ENCODE results near the gene BDH2. TPM values are rescaled to one million over a fixed set of nuclear protein-coding genes. Genes with fewer than 3 reads are reported as not detected.
A peak's percentile ranks its signal among the peaks of the same experiment; 100 is the strongest.

Gene BDH2
- total RNA-seq, 1 experiment from 2014 or later, result 10.5 TPM

DNA sequence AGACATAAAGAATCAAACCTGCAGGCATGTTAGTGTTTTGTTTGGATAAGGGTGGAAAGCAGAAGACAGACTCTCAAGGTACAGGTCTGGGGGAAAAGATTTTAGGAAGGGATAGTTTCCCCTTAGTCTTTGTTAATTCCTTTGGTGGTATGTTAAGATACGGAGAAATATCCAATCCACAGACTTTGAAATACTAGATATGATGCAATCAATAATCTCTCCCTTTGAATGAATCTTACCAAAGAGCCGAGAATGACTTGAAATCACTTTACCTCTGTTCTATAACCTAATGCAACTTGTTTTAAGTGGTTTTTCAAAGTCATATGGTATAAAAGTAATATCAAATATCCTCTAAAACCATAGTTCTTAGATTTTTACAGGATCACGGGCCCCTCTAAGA is 5.3 kb upstream of the BDH2 start:
- no TSS peak for BruUV-seq (replicated peaks)
- intact Hi-C loops (cut with micrococcal nuclease), result no loop called here
- no peaks in the 10 kb centered on the region for H3F3A ChIP-seq (ENCODE audit: low read length, unreplicated experiment)
- H3K9ac ChIP-seq (ENCODE audit: low read length), result no peak overlapping the region
- H3K9me2 ChIP-seq (replicated peaks; ENCODE audit: low read length), result no peaks in the 10 kb centered on the region
- no peak overlapping the region for H3K4me3 ChIP-seq (ENCODE audit: low read length)
- ATAC-seq (no peak), DNase-seq (no peak)
- H3K4me1 ChIP-seq (ENCODE audit: insufficient read depth, low read length), result 0 out of 2 replicates have a peak, but pooled peaks cover 5% of the 10 kb centered on the region
- CTCF ChIA-PET, result no interaction called here
- H3K79me2 ChIP-seq (ENCODE audit: low read length), result no peaks in the 10 kb centered on the region
- POLR2A ChIA-PET (ENCODE audit: unreplicated experiment), result interaction anchor here (0.5 kb wide), 1 partner anchor 49 kb away, joined by 4 read pairs; no protein-coding TSS in a partner anchor
- H3K36me3 ChIP-seq (ENCODE audit: low read depth, low read length), result peaks cover 23% of the 10 kb centered on the region; the same call in 1 of the 2 replicates
- H3K27ac ChIP-seq (ENCODE audit: low read length), result no peak overlapping the region
- no peak overlapping the region for H3K4me2 ChIP-seq (ENCODE audit: low read length)
- H4K20me1 ChIP-seq (ENCODE audit: low read length), result no peaks in the 10 kb centered on the region
- no peaks in the 10 kb centered on the region for H3K27me3 ChIP-seq (ENCODE audit: low read length)
- no peaks in the 10 kb centered on the region for H3K9me3 ChIP-seq (ENCODE audit: low read length)
- TF ChIP-seq, protein P1, sequence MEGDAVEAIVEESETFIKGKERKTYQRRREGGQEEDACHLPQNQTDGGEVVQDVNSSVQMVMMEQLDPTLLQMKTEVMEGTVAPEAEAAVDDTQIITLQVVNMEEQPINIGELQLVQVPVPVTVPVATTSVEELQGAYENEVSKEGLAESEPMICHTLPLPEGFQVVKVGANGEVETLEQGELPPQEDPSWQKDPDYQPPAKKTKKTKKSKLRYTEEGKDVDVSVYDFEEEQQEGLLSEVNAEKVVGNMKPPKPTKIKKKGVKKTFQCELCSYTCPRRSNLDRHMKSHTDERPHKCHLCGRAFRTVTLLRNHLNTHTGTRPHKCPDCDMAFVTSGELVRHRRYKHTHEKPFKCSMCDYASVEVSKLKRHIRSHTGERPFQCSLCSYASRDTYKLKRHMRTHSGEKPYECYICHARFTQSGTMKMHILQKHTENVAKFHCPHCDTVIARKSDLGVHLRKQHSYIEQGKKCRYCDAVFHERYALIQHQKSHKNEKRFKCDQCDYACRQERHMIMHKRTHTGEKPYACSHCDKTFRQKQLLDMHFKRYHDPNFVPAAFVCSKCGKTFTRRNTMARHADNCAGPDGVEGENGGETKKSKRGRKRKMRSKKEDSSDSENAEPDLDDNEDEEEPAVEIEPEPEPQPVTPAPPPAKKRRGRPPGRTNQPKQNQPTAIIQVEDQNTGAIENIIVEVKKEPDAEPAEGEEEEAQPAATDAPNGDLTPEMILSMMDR (conservative IDR thresholded peaks at IDR 0.05; ENCODE audit: low read depth, low read length), result no peak
- TF ChIP-seq EZH2phosphoT487 (IDR thresholded peaks at IDR 0.05; ENCODE audit: borderline replicate concordance, low read length) (no peak), EZH2 (IDR thresholded peaks at IDR 0.05; ENCODE audit: low read length, unreplicated experiment) (no peak)
- no peak overlapping the region for H2AFZ ChIP-seq (ENCODE audit: low read length)

DNA sequence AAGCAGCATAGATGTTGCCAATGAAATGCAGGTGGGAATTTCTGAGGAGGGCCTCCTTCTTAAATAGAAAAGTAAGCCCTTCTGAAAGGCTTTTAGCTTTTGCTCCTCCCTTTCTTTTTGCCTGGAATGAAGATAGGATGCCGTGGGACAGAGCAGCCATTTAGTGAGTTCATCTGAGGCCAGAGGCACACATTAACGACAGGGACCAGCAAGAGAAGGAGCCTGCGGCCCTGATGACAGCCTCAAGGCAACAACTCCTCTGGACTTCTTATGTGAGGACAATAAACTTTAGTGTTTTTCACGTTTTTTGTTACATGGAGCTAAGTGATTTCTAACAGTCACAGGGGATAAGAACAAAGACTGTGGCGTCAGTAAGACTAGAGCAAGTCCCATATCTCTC is 1.1 kb upstream of the BDH2 start:
- no peaks in the 10 kb centered on the region for H3K79me2 ChIP-seq (ENCODE audit: low read length)
- CTCF ChIA-PET, result interaction anchor here (0.6 kb wide), 1 partner anchor 683 kb away, joined by 4 read pairs; no protein-coding TSS in a partner anchor
- no peaks in the 10 kb centered on the region for H3F3A ChIP-seq (ENCODE audit: low read length, unreplicated experiment)
- no peaks in the 10 kb centered on the region for H4K20me1 ChIP-seq (ENCODE audit: low read length)
- H3K4me2 ChIP-seq (ENCODE audit: low read length), result no peak overlapping the region
- intact Hi-C loops (cut with micrococcal nuclease), result no loop called here
- ATAC-seq (no peak), DNase-seq (no peak)
- POLR2A ChIA-PET (ENCODE audit: unreplicated experiment), result no interaction called here
- no peaks in the 10 kb centered on the region for H3K9me2 ChIP-seq (replicated peaks; ENCODE audit: low read length)
- H3K4me1 ChIP-seq (ENCODE audit: insufficient read depth, low read length), result peaks cover 9% of the 10 kb centered on the region; the same call in 1 of the 2 replicates
- H3K27ac ChIP-seq (ENCODE audit: low read length), result no peak overlapping the region
- H3K9me3 ChIP-seq (ENCODE audit: low read length), result no peaks in the 10 kb centered on the region
- no peak for TF ChIP-seq EZH2 (IDR thresholded peaks at IDR 0.05; ENCODE audit: low read length, unreplicated experiment)
- no peak for TF ChIP-seq EZH2phosphoT487 (IDR thresholded peaks at IDR 0.05; ENCODE audit: borderline replicate concordance, low read length)
- TF ChIP-seq, protein P1 (conservative IDR thresholded peaks at IDR 0.05; ENCODE audit: low read depth, low read length), result no peak
- no peaks in the 10 kb centered on the region for H3K36me3 ChIP-seq (ENCODE audit: low read depth, low read length)
- H3K4me3 ChIP-seq (ENCODE audit: low read length), result no peak overlapping the region
- no TSS peak for BruUV-seq (replicated peaks)
- no peak overlapping the region for H3K9ac ChIP-seq (ENCODE audit: low read length)
- no peaks in the 10 kb centered on the region for H3K27me3 ChIP-seq (ENCODE audit: low read length)
- H2AFZ ChIP-seq (ENCODE audit: low read length), result peak overlapping the region; percentile 22; the same call in 1 of the 2 replicates

DNA sequence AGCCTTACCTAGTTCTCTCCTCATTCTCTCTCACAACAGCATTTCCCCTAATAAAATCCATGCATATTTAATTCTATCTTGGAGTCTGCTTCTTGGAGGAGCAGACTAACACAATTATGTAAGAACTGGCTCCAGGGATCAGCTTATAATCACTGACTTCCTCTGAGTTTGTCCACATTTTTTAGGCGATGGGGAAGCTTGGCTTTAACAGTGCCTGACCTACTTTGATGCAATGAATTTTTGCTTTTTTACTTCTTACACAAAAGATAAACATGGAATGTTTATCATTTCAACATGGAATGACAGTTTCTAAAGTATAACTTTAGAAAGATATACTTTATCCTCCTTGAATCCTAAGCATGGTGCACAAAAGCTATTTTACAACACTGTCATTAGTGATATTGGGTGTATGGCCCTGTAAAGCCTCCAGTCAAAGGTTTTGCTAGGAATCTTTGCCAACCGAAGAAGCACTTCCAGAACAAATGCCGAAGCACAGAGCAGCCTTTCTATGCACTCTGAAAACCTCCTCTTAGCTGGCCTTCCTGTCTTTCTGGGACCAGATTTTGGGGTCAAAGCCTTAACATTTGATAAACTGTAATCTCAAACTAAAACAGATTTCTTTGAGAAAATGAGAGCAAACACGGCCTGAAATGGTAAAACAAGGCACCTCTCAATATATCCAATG is 736 bp downstream of the BDH2 start:
- peak overlapping the region; percentile 82 for H3K4me2 ChIP-seq (ENCODE audit: low read length)
- peaks cover 9% of the 10 kb centered on the region; the same call in 1 of the 2 replicates for H3K4me1 ChIP-seq (ENCODE audit: insufficient read depth, low read length)
- no peaks in the 10 kb centered on the region for H3K79me2 ChIP-seq (ENCODE audit: low read length)
- DNase-seq, result no peak
- peak overlapping the region; percentile 30; the same call in 1 of the 2 replicates for H3K9ac ChIP-seq (ENCODE audit: low read length)
- no peaks in the 10 kb centered on the region for H4K20me1 ChIP-seq (ENCODE audit: low read length)
- no TSS peak for BruUV-seq (replicated peaks)
- H3K27ac ChIP-seq (ENCODE audit: low read length), result no peak overlapping the region
- H3K9me3 ChIP-seq (ENCODE audit: low read length), result no peaks in the 10 kb centered on the region
- peak overlapping the region; percentile 68 for H3K4me3 ChIP-seq (ENCODE audit: low read length)
- H3K27me3 ChIP-seq (ENCODE audit: low read length), result no peaks in the 10 kb centered on the region
- no peaks in the 10 kb centered on the region for H3K36me3 ChIP-seq (ENCODE audit: low read depth, low read length)
- peak overlapping the region; percentile 89 for H2AFZ ChIP-seq (ENCODE audit: low read length)
- H3K9me2 ChIP-seq (replicated peaks; ENCODE audit: low read length), result no peaks in the 10 kb centered on the region
- TF ChIP-seq EZH2phosphoT487 (IDR thresholded peaks at IDR 0.05; ENCODE audit: borderline replicate concordance, low read length) (no peak), EZH2 (IDR thresholded peaks at IDR 0.05; ENCODE audit: low read length, unreplicated experiment) (no peak)
- TF ChIP-seq, protein P1 (conservative IDR thresholded peaks at IDR 0.05; ENCODE audit: low read depth, low read length), result no peak
- intact Hi-C loops (cut with micrococcal nuclease), result loop anchor here (1.0 to 10.0 kb wide), 2 partner anchors 274 to 666 kb away; partner anchors contain the start of gene UBE2D3
- ATAC-seq, result no peak
- CTCF ChIA-PET, result interaction anchor here (0.6 to 1.2 kb wide), 3 partner anchors 38 to 308 kb away, joined by 3 read pairs; no protein-coding TSS in a partner anchor
- no peaks in the 10 kb centered on the region for H3F3A ChIP-seq (ENCODE audit: low read length, unreplicated experiment)
- POLR2A ChIA-PET (ENCODE audit: unreplicated experiment), result no interaction called here
